Measurements from ENCODE around the gene SOX30. TPM values are rescaled to one million over a fixed set of nuclear protein-coding genes. Genes with fewer than 3 reads are reported as not detected.

Gene SOX30
- total RNA-seq, 4 donors from 2014 or later, result 0.16 to 0.19 TPM; not detected in 2

DNA sequence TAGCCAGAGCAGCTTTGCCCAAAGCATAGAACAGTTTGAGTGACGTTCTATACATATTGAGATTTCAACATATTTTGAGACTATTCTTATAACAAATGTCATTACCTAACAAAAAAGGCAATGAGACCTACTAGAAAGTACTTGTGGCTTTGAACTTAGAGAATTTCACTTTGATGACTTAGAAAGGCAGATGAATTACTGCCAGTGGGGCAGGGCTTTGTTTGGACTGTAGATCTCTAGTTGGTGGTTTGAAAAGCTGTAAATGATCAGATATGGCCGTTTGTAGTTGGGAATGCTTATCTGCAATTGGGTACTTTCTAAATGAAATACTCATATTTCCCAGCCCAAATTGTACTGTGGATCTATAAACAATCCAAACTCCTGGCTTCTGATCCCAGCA, 28.1 kb downstream of the SOX30 start:
- Histone ChIP-seq H3K27ac (no peak overlapping the region), H3K9me3 (peaks cover 0 to 4% (median 0%) of the 10 kb centered on the region in 3 donors), H3K36me3 (no peaks in the 10 kb centered on the region), H3K4me3 (no peak overlapping the region), H3K27me3 (no peaks in the 10 kb centered on the region), H3K4me1 (no peaks in the 10 kb centered on the region)
- TF ChIP-seq POLR2AphosphoS5 (IDR thresholded peaks at IDR 0.05) (no peak), POLR2A (IDR thresholded peaks at IDR 0.05) (no peak), EP300 (IDR thresholded peaks at IDR 0.05) (no peak)
- TF ChIP-seq, protein P1, sequence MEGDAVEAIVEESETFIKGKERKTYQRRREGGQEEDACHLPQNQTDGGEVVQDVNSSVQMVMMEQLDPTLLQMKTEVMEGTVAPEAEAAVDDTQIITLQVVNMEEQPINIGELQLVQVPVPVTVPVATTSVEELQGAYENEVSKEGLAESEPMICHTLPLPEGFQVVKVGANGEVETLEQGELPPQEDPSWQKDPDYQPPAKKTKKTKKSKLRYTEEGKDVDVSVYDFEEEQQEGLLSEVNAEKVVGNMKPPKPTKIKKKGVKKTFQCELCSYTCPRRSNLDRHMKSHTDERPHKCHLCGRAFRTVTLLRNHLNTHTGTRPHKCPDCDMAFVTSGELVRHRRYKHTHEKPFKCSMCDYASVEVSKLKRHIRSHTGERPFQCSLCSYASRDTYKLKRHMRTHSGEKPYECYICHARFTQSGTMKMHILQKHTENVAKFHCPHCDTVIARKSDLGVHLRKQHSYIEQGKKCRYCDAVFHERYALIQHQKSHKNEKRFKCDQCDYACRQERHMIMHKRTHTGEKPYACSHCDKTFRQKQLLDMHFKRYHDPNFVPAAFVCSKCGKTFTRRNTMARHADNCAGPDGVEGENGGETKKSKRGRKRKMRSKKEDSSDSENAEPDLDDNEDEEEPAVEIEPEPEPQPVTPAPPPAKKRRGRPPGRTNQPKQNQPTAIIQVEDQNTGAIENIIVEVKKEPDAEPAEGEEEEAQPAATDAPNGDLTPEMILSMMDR (IDR thresholded peaks at IDR 0.05), result no peak
- ATAC-seq, result no peak
- WGBS, 2 donors (ENCODE audit: low coverage in 1 of 2), result 46 to 64% methylated on average over 2 of the region's 2 CpGs

DNA sequence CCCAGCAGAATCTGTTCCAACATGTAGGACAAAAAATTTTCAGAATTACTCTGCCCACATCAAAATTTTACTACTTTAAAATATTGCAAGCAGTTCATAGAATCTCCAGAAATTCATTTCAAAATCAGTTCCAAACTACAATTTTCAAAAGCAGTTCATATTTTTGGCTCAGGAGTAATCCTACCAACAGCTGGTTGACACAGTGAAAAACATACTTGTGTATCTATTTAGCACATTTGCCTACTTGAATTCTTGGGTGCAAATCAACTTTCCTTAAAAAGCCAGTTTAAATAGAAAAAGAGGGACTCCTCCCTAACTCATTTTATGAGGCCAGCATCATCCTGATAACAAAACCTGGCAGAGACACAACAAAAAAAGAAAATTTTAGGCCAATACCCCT, 31.5 kb downstream of the SOX30 start:
- Histone ChIP-seq H3K36me3 (no peaks in the 10 kb centered on the region), H3K4me3 (no peak overlapping the region), H3K27ac (no peak overlapping the region), H3K27me3 (no peaks in the 10 kb centered on the region), H3K9me3 (peaks cover 0 to 4% (median 0%) of the 10 kb centered on the region in 3 donors), H3K4me1 (no peaks in the 10 kb centered on the region)
- TF ChIP-seq POLR2AphosphoS5 (IDR thresholded peaks at IDR 0.05), result no peak
- TF ChIP-seq EP300 (IDR thresholded peaks at IDR 0.05), result no peak
- TF ChIP-seq, protein P1 (IDR thresholded peaks at IDR 0.05), result no peak
- no peak for TF ChIP-seq POLR2A (IDR thresholded peaks at IDR 0.05)
- ATAC-seq, result no peak

DNA sequence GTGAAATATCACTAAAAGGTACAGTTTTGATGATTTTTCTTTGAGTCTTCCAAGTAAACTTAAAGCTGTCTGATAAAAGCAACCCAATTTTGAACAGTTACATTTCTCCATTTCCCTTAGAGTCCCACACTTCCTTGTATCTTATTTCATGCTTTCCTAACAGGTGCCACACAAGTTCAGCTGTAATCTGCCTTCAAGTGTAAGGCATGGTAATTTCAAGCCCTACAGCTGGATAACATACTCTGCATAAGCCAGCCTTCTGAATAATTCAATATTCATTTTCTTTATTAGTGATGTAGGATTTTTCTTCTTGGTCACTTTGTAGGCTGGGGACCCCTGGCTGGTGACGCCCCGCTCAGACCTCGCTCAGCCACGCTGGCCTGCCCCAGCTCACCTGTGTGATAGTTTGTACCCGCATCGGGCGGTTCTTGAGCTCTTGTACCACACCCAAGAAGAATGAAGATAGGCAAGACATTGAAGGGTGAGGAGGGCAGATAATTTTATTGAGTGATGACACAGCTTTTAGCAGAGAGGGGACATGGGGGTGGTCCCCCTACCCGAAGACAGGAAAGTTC, 34.0 kb downstream of the SOX30 start:
- H3K27me3 ChIP-seq, result no peaks in the 10 kb centered on the region
- peaks cover 0 to 1% (median 0%) of the 10 kb centered on the region in 3 donors for H3K4me1 ChIP-seq
- H3K9me3 ChIP-seq, result peaks cover 0 to 4% (median 0%) of the 10 kb centered on the region in 3 donors
- ATAC-seq, result no peak
- TF ChIP-seq EP300 (IDR thresholded peaks at IDR 0.05) (no peak), POLR2A (IDR thresholded peaks at IDR 0.05) (no peak), POLR2AphosphoS5 (IDR thresholded peaks at IDR 0.05) (no peak)
- TF ChIP-seq, protein P1 (IDR thresholded peaks at IDR 0.05), result no peak
- H3K27ac ChIP-seq, result no peak overlapping the region
- WGBS, 2 donors (ENCODE audit: low coverage in 1 of 2), result 100% methylated on average over 1 to 5 of the region's 8 CpGs
- no peak overlapping the region for H3K4me3 ChIP-seq
- H3K36me3 ChIP-seq, result no peaks in the 10 kb centered on the region

DNA sequence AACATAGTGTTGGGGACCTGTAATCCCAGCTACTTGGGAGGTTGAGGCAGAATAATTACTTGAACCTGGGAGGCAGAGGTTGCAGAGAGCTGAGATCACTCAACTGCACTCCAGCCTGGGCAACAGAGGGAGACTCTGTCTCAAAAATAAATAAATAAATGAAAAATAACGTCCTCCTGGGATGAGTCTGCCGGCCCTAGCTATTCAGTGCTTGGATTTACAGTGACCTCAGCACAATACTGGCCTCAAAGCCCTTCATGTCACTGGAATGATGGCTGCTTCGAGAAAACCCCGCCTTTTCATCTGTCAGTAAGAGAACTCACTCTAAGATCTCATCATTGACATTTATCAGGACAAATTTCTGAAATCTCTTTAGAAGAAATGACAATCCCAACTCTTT, 35.5 kb downstream of the SOX30 start:
- peaks cover 0 to 16% (median 8%) of the 10 kb centered on the region in 3 donors for H3K4me1 ChIP-seq
- ATAC-seq, result no peak
- no peaks in the 10 kb centered on the region for H3K36me3 ChIP-seq
- no peaks in the 10 kb centered on the region for H3K9me3 ChIP-seq
- H3K27me3 ChIP-seq, result no peaks in the 10 kb centered on the region
- no peak overlapping the region for H3K27ac ChIP-seq
- 50 to 82% methylated on average over 2 to 4 of the region's 4 CpGs for WGBS, 2 donors (ENCODE audit: low coverage in 1 of 2)
- no peak for TF ChIP-seq POLR2A (IDR thresholded peaks at IDR 0.05)
- TF ChIP-seq, protein P1 (IDR thresholded peaks at IDR 0.05), result no peak
- no peak for TF ChIP-seq EP300 (IDR thresholded peaks at IDR 0.05)
- TF ChIP-seq POLR2AphosphoS5 (IDR thresholded peaks at IDR 0.05), result no peak
- no peak overlapping the region for H3K4me3 ChIP-seq

Measured in gastroesophageal sphincter (tissue), 4 donors.